GM12878 (cell line): ENCODE results near the gene AFF1.

Source experiments
- CREB1 ChIP-seq: IDR thresholded peaks from 2 replicates; pipeline ENCODE4 v1.6.1; 2012; ENCODE audit warnings: low read depth, mild to moderate bottlenecking, inconsistent platforms
- POLR2AphosphoS5 ChIP-seq: IDR thresholded peaks from 2 replicates; pipeline ENCODE4 v1.6.1; 2011; ENCODE audit warnings: mild to moderate bottlenecking, low read length, inconsistent platforms
- REST ChIP-seq: IDR thresholded peaks from 2 replicates; pipeline ENCODE4 v1.6.1; 2012; ENCODE audit warnings: mild to moderate bottlenecking, low read depth, low read length
- TF ChIP-seq, protein P1 (sequence below), 3 experiments: IDR thresholded peaks in 2 of 3; conservative IDR thresholded peaks in 1 of 3; 2 replicates each; pipeline ENCODE4 v1.5.1; 2011; ENCODE audit warnings: low read depth in 3 of 3, low read length in 3 of 3, mild to moderate bottlenecking in 3 of 3, control low read depth in 2 of 3, moderate library complexity in 2 of 3, inconsistent platforms in 1 of 3, mixed read lengths in 1 of 3; ENCODE audit not compliant: control insufficient read depth in 2 of 3, insufficient read depth in 1 of 3; ENCODE audit errors: extremely low read depth in 1 of 3

- TF ChIP-seq REST (no peak), CREB1 (no peak), POLR2AphosphoS5 (no peak)
- TF ChIP-seq, protein P1, sequence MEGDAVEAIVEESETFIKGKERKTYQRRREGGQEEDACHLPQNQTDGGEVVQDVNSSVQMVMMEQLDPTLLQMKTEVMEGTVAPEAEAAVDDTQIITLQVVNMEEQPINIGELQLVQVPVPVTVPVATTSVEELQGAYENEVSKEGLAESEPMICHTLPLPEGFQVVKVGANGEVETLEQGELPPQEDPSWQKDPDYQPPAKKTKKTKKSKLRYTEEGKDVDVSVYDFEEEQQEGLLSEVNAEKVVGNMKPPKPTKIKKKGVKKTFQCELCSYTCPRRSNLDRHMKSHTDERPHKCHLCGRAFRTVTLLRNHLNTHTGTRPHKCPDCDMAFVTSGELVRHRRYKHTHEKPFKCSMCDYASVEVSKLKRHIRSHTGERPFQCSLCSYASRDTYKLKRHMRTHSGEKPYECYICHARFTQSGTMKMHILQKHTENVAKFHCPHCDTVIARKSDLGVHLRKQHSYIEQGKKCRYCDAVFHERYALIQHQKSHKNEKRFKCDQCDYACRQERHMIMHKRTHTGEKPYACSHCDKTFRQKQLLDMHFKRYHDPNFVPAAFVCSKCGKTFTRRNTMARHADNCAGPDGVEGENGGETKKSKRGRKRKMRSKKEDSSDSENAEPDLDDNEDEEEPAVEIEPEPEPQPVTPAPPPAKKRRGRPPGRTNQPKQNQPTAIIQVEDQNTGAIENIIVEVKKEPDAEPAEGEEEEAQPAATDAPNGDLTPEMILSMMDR (IDR thresholded peaks at IDR 0.05 in 2 of 3, conservative IDR thresholded peaks at IDR 0.05 in 1 of 3; ENCODE audit: control insufficient read depth in 2 of 3, extremely low read depth in 1 of 3, insufficient read depth in 1 of 3, low read depth in 3 of 3, low read length in 3 of 3) = no peak
Observed at GRCh38 chr4:87025614-87026041, 90.8 kb downstream of the AFF1 start.
